ENCODE measurements around the gene PFKM.
"Not testable (repeated sequence)": the region's sequence is repeated elsewhere in the genome, so short reads cannot be mapped to it uniquely, and the experiment has no call there.

Gene PFKM

GRCh38 chr12:48115957-48116356, 3.2 kb upstream of the PFKM start:
- DNase-seq: no peak

GRCh38 chr12:48118284-48118871, 786 bp upstream of the PFKM start:
- no peak for DNase-seq

GRCh38 chr12:48119834-48120195, 651 bp downstream of the PFKM start:
- no peak for DNase-seq

GRCh38 chr12:48121522-48121921, 2.4 kb downstream of the PFKM start:
- DNase-seq: no peak

- DNase-seq: no peak
Observed at GRCh38 chr12:48122065-48122834, 3.1 kb downstream of the PFKM start.

- no peak for DNase-seq
Observed at GRCh38 chr12:48123169-48123568, 4.0 kb downstream of the PFKM start.

- DNase-seq: not testable (repeated sequence)
Observed at GRCh38 chr12:48125542-48125941, 6.4 kb downstream of the PFKM start.

- no peak for DNase-seq
Observed at GRCh38 chr12:48125985-48126384, 6.8 kb downstream of the PFKM start.

- DNase-seq: no peak
Observed at GRCh38 chr12:48126953-48127630, 7.9 kb downstream of the PFKM start.

GRCh38 chr12:48128800-48129199, 9.6 kb downstream of the PFKM start:
- DNase-seq: no peak

GRCh38 chr12:48129376-48129775, 10.2 kb downstream of the PFKM start:
- no peak for DNase-seq

GRCh38 chr12:48131517-48131916, 12.4 kb downstream of the PFKM start:
- no peak for DNase-seq

GRCh38 chr12:48132826-48133225, 13.7 kb downstream of the PFKM start:
- DNase-seq: no peak

- DNase-seq: no peak
Observed at GRCh38 chr12:48135027-48135426, 15.9 kb downstream of the PFKM start.

- no peak for DNase-seq
Observed at GRCh38 chr12:48142818-48143674, 23.9 kb downstream of the PFKM start.

- DNase-seq: no peak
Observed at GRCh38 chr12:48143898-48144297, 24.7 kb downstream of the PFKM start.

GRCh38 chr12:48145981-48146380, 26.8 kb downstream of the PFKM start:
- no peak for DNase-seq

GRCh38 chr12:48151103-48151771, 32.1 kb downstream of the PFKM start:
- no peak for DNase-seq

- DNase-seq: not testable (repeated sequence)
Observed at GRCh38 chr12:48155786-48156185, 36.6 kb downstream of the PFKM start.

GRCh38 chr12:48156652-48157017, 37.5 kb downstream of the PFKM start:
- no peak for DNase-seq

GRCh38 chr12:48157018-48157888, 38.1 kb downstream of the PFKM start, which contains the start of gene ASB8:
ASB8 (minus strand) TSS chr12:48157515; CDS start chr12:48153496, 4,019 bp downstream.
- DNase-seq: peak; percentile 99
